Thyroid gland (tissue), 4 donors: ENCODE results near the gene CLOCK. TPM values are rescaled to one million over a fixed set of nuclear protein-coding genes. Genes with fewer than 3 reads are reported as not detected.

Experiments used
- DNase-seq, 2 donors: peaks; one replicate each; pipeline ENCODE4 v3.0.0-alpha.2; 2019
- H3K27ac ChIP-seq, 3 donors: fragments of 200-600 bp; sonication (generic); 1 replicate in 2 of 3; 2 replicates in 1 of 3; pipeline ENCODE4 v1.5.1; 2016 to 2019; ENCODE audit warnings: mild to moderate bottlenecking in 1 of 3, moderate library complexity in 1 of 3
- H3K27me3 ChIP-seq: fragments of 200-600 bp; sonication (generic); one replicate; pipeline ENCODE4 v1.5.1; 2019
- H3K36me3 ChIP-seq, 2 donors: fragments of 200-600 bp; sonication (generic); one replicate each; pipeline ENCODE4 v1.5.1; 2016 to 2019
- H3K4me1 ChIP-seq, 2 donors: fragments of 200-600 bp; sonication (generic); one replicate each; pipeline ENCODE4 v1.5.1; 2017 to 2019
- H3K4me3 ChIP-seq, 3 donors: fragments of 200-600 bp; sonication (generic); replicated peaks in 1 of 3; 1 replicate in 2 of 3; 2 replicates in 1 of 3; pipeline ENCODE4 v1.5.1; 2016; ENCODE audit warnings: mild to moderate bottlenecking in 1 of 3
- H3K9me3 ChIP-seq: fragments of 200-600 bp; sonication (generic); one replicate; pipeline ENCODE4 v1.5.1; 2017
- POLR2A ChIP-seq, 2 donors: fragments of 450-650 bp; IDR thresholded peaks; one replicate each; pipeline ENCODE4 v1.6.1; 2017; ENCODE audit warnings: antibody characterized with exemption in 2 of 2, mild to moderate bottlenecking in 2 of 2, moderate library complexity in 1 of 2
- WGBS, 2 donors: methylation state at CpG; one replicate each; pipeline ENCODE4 v1.1.5; 2017; 5-methylcytosine and 5-hydroxymethylcytosine counted together
- intact Hi-C: fragments of 100-400 bp; cut with DNase I; formaldehyde crosslinking; loops from one replicate; pipeline ENCODE4 v1.15.1; 2023
- total RNA-seq, 4 donors: library from RNA; depleted of rRNA; stranded (reverse); fragments of >200 nt; gene quantifications; one replicate each; pipeline ENCODE4 v1.2.3, GENCODE V29; 2016
- TF ChIP-seq, protein P1 (sequence below), 6 experiments: fragments of 200-600 bp in 3 of 6; fragments of 450-650 bp in 3 of 6; sonication (generic) in 3 of 6; IDR thresholded peaks; one replicate each; pipeline ENCODE4 v1.5.1; 2016 to 2019; ENCODE audit warnings: antibody characterized with exemption in 6 of 6, mild to moderate bottlenecking in 2 of 6, inconsistent platforms in 1 of 6, moderate library complexity in 1 of 6

Gene CLOCK
- total RNA-seq, 4 donors from 2014 or later = 26.1 to 60.3 (median 31.6) TPM

DNA sequence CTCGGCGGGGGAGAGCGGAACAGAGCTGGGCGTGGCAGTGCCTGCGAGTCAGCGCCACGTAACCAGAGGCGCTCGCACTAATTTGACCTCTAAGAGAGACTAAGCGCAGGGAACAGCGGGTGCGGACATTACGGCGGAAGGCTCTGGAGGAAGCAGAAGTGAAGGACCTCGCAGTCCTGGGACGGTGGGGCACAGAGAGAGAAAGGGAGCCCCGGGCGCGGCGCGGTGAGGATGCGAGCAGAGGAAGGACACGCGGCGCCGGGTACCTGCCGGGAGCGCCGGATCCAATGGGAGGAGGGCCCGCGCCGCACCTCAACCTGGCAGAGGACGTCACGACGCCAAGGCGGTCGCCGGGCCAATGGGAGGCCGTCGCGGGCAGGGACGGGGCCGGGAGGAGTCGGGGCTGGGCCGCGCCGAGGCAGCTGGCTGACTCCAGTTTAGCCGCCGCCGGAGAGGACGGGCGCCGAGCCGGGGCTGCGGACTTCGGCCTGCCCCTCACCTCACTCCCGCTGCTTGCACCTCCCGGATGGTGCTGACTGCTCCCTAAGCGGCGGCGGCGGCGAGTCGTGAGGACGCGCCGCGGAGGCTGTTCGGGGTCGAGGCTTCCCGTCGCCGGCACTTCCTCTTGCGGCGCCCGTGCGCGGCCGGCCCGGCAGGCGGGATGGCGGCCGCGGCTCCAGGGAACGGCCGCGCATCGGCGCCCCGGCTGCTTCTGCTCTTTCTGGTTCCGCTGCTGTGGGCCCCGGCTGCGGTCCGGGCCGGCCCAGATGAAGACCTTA, 151.0 kb downstream of the CLOCK start, which contains the start of gene TMEM165:
TSS of gene TMEM165 (plus strand) at position 429 of the 779 bp plus-strand sequence. CDS start at position 662, 233 bp downstream.
- 1% methylated on average over 21 to 37 of the region's 95 CpGs for WGBS, 2 donors
- Histone ChIP-seq H3K27me3 (no peaks in the 10 kb centered on the region), H3K4me3 (peak within 1 kb of the TSS; percentile 89 to 100 (median 89)), H3K27ac (peak within 1 kb of the TSS; percentile 89 to 99 (median 96)), H3K4me1 (peaks cover 22 to 32% of the 10 kb centered on the region in 2 donors), H3K36me3 (no peaks in the 10 kb centered on the region), H3K9me3 (no peaks in the 10 kb centered on the region)
- peak; percentile 84 to 99 for TF ChIP-seq POLR2A (IDR thresholded peaks at IDR 0.05)
- TF ChIP-seq, protein P1, sequence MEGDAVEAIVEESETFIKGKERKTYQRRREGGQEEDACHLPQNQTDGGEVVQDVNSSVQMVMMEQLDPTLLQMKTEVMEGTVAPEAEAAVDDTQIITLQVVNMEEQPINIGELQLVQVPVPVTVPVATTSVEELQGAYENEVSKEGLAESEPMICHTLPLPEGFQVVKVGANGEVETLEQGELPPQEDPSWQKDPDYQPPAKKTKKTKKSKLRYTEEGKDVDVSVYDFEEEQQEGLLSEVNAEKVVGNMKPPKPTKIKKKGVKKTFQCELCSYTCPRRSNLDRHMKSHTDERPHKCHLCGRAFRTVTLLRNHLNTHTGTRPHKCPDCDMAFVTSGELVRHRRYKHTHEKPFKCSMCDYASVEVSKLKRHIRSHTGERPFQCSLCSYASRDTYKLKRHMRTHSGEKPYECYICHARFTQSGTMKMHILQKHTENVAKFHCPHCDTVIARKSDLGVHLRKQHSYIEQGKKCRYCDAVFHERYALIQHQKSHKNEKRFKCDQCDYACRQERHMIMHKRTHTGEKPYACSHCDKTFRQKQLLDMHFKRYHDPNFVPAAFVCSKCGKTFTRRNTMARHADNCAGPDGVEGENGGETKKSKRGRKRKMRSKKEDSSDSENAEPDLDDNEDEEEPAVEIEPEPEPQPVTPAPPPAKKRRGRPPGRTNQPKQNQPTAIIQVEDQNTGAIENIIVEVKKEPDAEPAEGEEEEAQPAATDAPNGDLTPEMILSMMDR (IDR thresholded peaks at IDR 0.05) = peak in 1 of 6 experiments; percentile 17
- intact Hi-C loops = no loop called here
- peak; percentile 94 to 96 for DNase-seq

DNA sequence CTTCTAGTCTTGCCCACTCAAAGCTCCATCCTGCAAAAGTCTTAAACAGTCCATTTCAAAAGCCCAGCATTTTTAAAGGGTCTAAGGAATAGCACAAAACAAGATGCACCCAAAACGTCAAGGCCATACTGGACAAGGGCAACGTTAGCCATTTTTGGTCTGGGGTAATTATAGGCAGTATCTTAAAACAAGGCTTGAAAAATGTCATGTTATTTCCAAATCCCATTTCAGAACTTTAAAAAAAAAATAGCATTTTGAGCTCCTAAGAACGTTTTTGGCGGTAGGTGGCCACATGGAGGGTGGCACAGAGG, 151.5 kb downstream of the CLOCK start:
- H3K36me3 ChIP-seq = no peaks in the 10 kb centered on the region
- WGBS, 2 donors = 0 to 2% methylated on average over 4 of the region's 4 CpGs
- peak overlapping the region; percentile 89 to 100 (median 89) for H3K4me3 ChIP-seq
- H3K27ac ChIP-seq = peak overlapping the region; percentile 89 to 99 (median 96)
- intact Hi-C loops = no loop called here
- TF ChIP-seq POLR2A (IDR thresholded peaks at IDR 0.05) = no peak
- TF ChIP-seq, protein P1 (IDR thresholded peaks at IDR 0.05) = no peak
- H3K4me1 ChIP-seq = peaks cover 22 to 32% of the 10 kb centered on the region in 2 donors
- no peaks in the 10 kb centered on the region for H3K9me3 ChIP-seq
- DNase-seq = no peak
- no peaks in the 10 kb centered on the region for H3K27me3 ChIP-seq

DNA sequence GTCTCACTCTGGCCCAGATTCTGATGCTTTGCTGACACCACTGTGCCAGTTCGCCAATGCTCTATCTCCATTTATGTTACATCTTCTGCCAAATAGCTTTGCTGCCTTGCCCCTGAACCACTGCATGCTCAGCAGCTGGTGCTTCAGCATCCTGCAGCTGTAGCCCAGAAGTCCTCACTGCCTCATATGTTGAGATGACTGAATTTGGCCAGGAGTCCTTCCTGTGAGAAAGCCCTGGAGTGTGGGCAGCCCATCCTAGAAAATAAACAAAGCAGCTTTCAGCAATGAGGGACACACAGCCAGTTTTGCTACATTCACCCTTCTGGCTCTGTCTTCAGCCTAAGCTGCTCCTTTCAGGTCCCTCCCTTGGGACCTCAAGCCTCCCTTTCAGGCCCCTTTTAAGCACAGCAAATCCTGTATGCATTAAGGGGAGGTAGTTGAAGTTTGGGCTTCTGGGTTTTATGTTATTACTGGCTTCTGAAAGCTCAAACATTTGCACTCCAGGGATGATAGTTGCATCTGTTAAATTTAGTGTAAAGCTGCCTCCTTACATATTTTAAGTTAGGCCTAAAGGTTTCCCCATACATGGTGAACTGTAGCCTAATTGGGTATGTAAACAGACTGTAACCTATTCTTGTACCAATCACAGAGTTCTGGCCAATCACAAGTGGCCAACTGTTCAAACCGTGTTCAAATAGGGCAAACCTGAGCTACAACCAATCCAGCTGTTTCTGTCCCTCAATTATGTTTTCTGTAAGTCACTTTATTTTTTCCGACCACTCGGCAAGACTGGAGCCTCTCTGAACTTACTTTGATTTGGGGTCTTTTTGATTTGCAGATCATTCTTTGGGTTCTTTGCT, 153.0 kb downstream of the CLOCK start:
- H3K4me1 ChIP-seq = peaks cover 17 to 22% of the 10 kb centered on the region in 2 donors
- WGBS, 2 donors = 88 to 90% methylated on average over 4 of the region's 4 CpGs
- H3K4me3 ChIP-seq = no peak overlapping the region
- H3K27me3 ChIP-seq = no peaks in the 10 kb centered on the region
- no peak overlapping the region for H3K27ac ChIP-seq
- DNase-seq = no peak
- H3K36me3 ChIP-seq = no peaks in the 10 kb centered on the region
- TF ChIP-seq, protein P1 (IDR thresholded peaks at IDR 0.05) = no peak
- no peak for TF ChIP-seq POLR2A (IDR thresholded peaks at IDR 0.05)
- no peaks in the 10 kb centered on the region for H3K9me3 ChIP-seq
- intact Hi-C loops = loop anchor here (5.0 kb wide), 1 partner anchor 46 kb away; the partner anchor contains the start of gene SRD5A3

DNA sequence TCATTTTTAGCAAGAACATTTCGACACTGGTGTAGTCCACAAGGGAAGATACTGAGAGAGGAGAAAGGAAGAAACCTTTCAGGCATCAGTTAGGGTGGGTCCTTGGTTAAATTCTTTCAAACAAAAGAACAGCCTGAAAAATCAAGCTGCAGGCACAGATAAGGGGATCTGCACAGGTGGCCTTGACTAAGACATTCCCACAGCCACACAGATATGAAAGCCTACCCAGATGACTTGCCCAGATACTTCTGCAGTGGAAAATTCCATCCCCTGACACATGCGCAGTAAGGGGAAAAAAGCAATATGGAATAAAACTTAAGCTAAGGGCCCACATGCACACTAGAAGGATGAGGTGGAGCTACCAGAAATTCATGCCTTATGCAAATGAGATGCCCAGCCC, 159.9 kb downstream of the CLOCK start:
- Histone ChIP-seq H3K4me1 (no peaks in the 10 kb centered on the region), H3K36me3 (no peaks in the 10 kb centered on the region), H3K4me3 (no peak overlapping the region), H3K27me3 (no peaks in the 10 kb centered on the region), H3K27ac (no peak overlapping the region), H3K9me3 (no peaks in the 10 kb centered on the region)
- 94% methylated on average over 2 of the region's 2 CpGs for WGBS, 2 donors
- intact Hi-C loops = no loop called here
- DNase-seq = no peak
- TF ChIP-seq POLR2A (IDR thresholded peaks at IDR 0.05) = no peak
- TF ChIP-seq, protein P1 (IDR thresholded peaks at IDR 0.05) = no peak
